Kidney (tissue), 14 donors: ENCODE measurements around the gene AOPEP. TPM values are rescaled to one million over a fixed set of nuclear protein-coding genes. Genes with fewer than 3 reads are reported as not detected.

ENCODE experiments used
- DNase-seq, 5 donors: peaks; one replicate each; pipeline ENCODE4 v3.0.0-alpha.2; 2013 to 2020
- FAIRE-seq: peaks from 2 replicates; lab custom pipeline; 2012; peaks lifted over from hg19 to GRCh38; lab: Jason Lieb, UNC
- H3K27ac ChIP-seq, 2 donors: one replicate each; pipeline ENCODE4 v1.7.0; 2013; ENCODE audit warnings: low read depth in 2 of 2, low read length in 2 of 2, inconsistent platforms in 1 of 2
- H3K27me3 ChIP-seq: one replicate; pipeline ENCODE4 v1.7.1; 2013; ENCODE audit warnings: low read length, inconsistent platforms; ENCODE audit not compliant: control insufficient read depth, insufficient read depth
- H3K36me3 ChIP-seq, 3 donors: one replicate each; pipeline versions ENCODE4 v1.7.0 to v1.7.1; 2013; ENCODE audit warnings: low read length in 3 of 3, control low read depth in 1 of 3, inconsistent platforms in 1 of 3; ENCODE audit not compliant: insufficient read depth in 3 of 3, control insufficient read depth in 2 of 3
- H3K4me1 ChIP-seq, 3 donors: one replicate each; pipeline versions ENCODE4 v1.7.0 to v1.7.1; 2013; ENCODE audit warnings: low read length in 3 of 3, inconsistent platforms in 1 of 3, low read depth in 1 of 3; ENCODE audit not compliant: control insufficient read depth in 2 of 3, insufficient read depth in 2 of 3
- H3K4me3 ChIP-seq, 3 donors: one replicate each; pipeline versions ENCODE4 v1.7.0 to v1.8.1; 2013; ENCODE audit warnings: low read length in 3 of 3, control low read depth in 1 of 3, inconsistent platforms in 1 of 3
- H3K9ac ChIP-seq, 3 donors: one replicate each; pipeline versions ENCODE4 v1.7.0 to v1.7.1; 2013; ENCODE audit warnings: low read length in 3 of 3, control low read depth in 1 of 3, inconsistent platforms in 1 of 3
- H3K9me3 ChIP-seq, 3 donors: one replicate each; pipeline versions ENCODE4 v1.7.0 to v1.7.1; 2013; ENCODE audit warnings: low read length in 3 of 3, control low read depth in 1 of 3, inconsistent platforms in 1 of 3; ENCODE audit not compliant: control insufficient read depth in 2 of 3, insufficient read depth in 1 of 3
- CTCF ChIP-seq: IDR thresholded peaks from 3 replicates; pipeline ENCODE4 v1.5.1; 2012; ENCODE audit warnings: mild to moderate bottlenecking, moderate library complexity, borderline replicate concordance; ENCODE audit not compliant: insufficient read depth; ENCODE audit errors: extremely low read depth
- intact Hi-C: fragments of 100-400 bp; cut with DNase I; formaldehyde crosslinking; loops from one replicate; pipeline ENCODE4 v1.11.1; 2022
- polyA plus RNA-seq: library from polyadenylated mRNA; stranded (reverse); fragments of 350-450 nt; fragmentation: Illumina TruSeq; extraction: RNeasy Lipid Tissue Mini Kit (QIAGEN cat#74804); gene quantifications from one replicate; pipeline ENCODE4 v1.2.3, GENCODE V29; 2014; ENCODE audit warnings: low read depth, low replicate concordance; ENCODE audit not compliant: insufficient read depth
- total RNA-seq: library from RNA; stranded (reverse); fragmentation: NEBNext Ultra II Directional; extraction: Animal tissue kit (Norgen Biotek cat#: 25700); gene quantifications from one replicate; pipeline ENCODE4 v1.2.1, GENCODE V29; 2021
- donor health status: control.
- donor health status: control.
- donor health status: control.
- donor health status: control.
- donor health status: control.
- donor health status: DM: yes; HTN: yes; CAD: no.
- donor health status: Normal renal cell carcinoma (clear cell type).

The AOPEP gene
- total and polyA plus RNA-seq, 2 donors from 2014 or later = 52.2 to 119 TPM

- H3K9ac ChIP-seq = peak overlapping the region in 1 of 3 donors; percentile 3
- no peaks in the 10 kb centered on the region for H3K36me3 ChIP-seq
- no peaks in the 10 kb centered on the region for H3K27me3 ChIP-seq
- intact Hi-C loops = no loop called here
- FAIRE-seq = peak; percentile 79
- peak overlapping the region; percentile 75 to 79 for H3K27ac ChIP-seq
- DNase-seq = peak in 2 of 5 donors; percentile 59 to 81
- TF ChIP-seq CTCF = no peak
- H3K4me1 ChIP-seq = peaks cover 6 to 35% (median 32%) of the 10 kb centered on the region in 3 donors
- peak overlapping the region in 1 of 3 donors; percentile 14 for H3K4me3 ChIP-seq
- H3K9me3 ChIP-seq = no peaks in the 10 kb centered on the region
Measured at GRCh38 chr9:94950579-94951323, 224.3 kb downstream of the AOPEP start.

- FAIRE-seq (no peak), DNase-seq (no peak)
- Histone ChIP-seq H3K9ac (peak overlapping the region in 1 of 3 donors; percentile 51), H3K4me1 (peaks cover 6 to 35% (median 32%) of the 10 kb centered on the region in 3 donors), H3K36me3 (no peaks in the 10 kb centered on the region), H3K9me3 (no peaks in the 10 kb centered on the region), H3K27ac (peak overlapping the region; percentile 75 to 79), H3K27me3 (no peaks in the 10 kb centered on the region), H3K4me3 (peak overlapping the region in 1 of 3 donors; percentile 14)
- intact Hi-C loops = no loop called here
- TF ChIP-seq CTCF = no peak
Measured at GRCh38 chr9:94951324-94952135, 225.0 kb downstream of the AOPEP start.

GRCh38 chr9:94952565-94953373, 226.3 kb downstream of the AOPEP start:
- no peaks in the 10 kb centered on the region for H3K27me3 ChIP-seq
- peak overlapping the region in 1 of 3 donors; percentile 11 for H3K4me3 ChIP-seq
- peaks cover 6 to 35% (median 32%) of the 10 kb centered on the region in 3 donors for H3K4me1 ChIP-seq
- no peak for TF ChIP-seq CTCF
- no peaks in the 10 kb centered on the region for H3K9me3 ChIP-seq
- peak in 2 of 5 donors; percentile 29 to 48 for DNase-seq
- no peaks in the 10 kb centered on the region for H3K36me3 ChIP-seq
- FAIRE-seq = no peak
- H3K9ac ChIP-seq = peak overlapping the region in 2 of 3 donors; percentile 51 to 56
- intact Hi-C loops = no loop called here
- H3K27ac ChIP-seq = peak overlapping the region; percentile 75 to 79
